ENCODE data around the gene C1QC. TPM values are rescaled to one million over a fixed set of nuclear protein-coding genes. Genes with fewer than 3 reads are reported as not detected.

C1QC gene
- total RNA-seq, 1 experiment from 2014 or later: not detected

- peaks cover 84% of the 10 kb centered on the region for H3K27me3 ChIP-seq (replicated peaks; ENCODE audit: insufficient read depth, low read depth, low read length, poor library complexity)
- intact Hi-C loops (cut with micrococcal nuclease; ENCODE audit: unreplicated experiment): no loop called here
- POLR2A ChIA-PET (ENCODE audit: low non-redundant PET): no interaction called here
Observed at GRCh38 chr1:22619252-22619651, 24.2 kb upstream of the C1QC start.

DNA sequence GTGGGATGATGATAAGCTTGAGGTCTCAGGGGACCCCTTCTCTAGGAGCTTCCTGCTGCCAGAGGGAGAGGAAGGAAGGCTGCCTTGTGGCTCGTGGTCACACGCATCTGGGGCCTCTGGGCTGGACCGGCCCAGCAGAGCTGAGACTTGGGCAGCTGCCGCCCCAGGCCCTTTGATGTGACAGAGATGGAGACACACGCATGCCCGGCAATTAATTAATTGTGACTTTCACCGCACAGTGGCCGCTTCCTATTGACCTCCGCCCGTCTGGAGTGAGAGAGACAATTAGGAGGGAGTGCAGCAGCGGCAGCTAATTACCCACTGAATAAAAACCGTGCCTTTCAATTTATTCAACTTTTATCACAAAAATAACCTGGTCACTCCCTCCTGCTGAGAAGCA, 23.6 kb upstream of the C1QC start:
- CTCF ChIA-PET: no interaction called here

More at GRCh38 chr1:22619252-22619651, 24.2 kb upstream of the C1QC start:
- Histone ChIP-seq H3K9me3 (ENCODE audit: low read depth, low read length, poor library complexity, severe bottlenecking) (no peaks in the 10 kb centered on the region), H3K27ac (ENCODE audit: low read depth, low read length, poor library complexity, severe bottlenecking) (no peak overlapping the region), H3K4me3 (ENCODE audit: low read depth, low read length, poor library complexity, severe bottlenecking) (no peak overlapping the region), H3K4me1 (ENCODE audit: insufficient read depth, low read length, poor library complexity, severe bottlenecking) (no peaks in the 10 kb centered on the region), H3K36me3 (ENCODE audit: insufficient read depth, low read length, poor library complexity, severe bottlenecking) (no peaks in the 10 kb centered on the region)
- no peak for DNase-seq (ENCODE audit: low spot score)
- BruUV-seq (replicated peaks): no TSS peak
- CTCF ChIA-PET: no interaction called here
- TF ChIP-seq EZH2 (IDR thresholded peaks at IDR 0.05; ENCODE audit: borderline replicate concordance, low read depth, low read length, poor library complexity, severe bottlenecking) (no peak), CTCF (conservative IDR thresholded peaks at IDR 0.05; ENCODE audit: low read depth, low read length) (no peak)

DNA sequence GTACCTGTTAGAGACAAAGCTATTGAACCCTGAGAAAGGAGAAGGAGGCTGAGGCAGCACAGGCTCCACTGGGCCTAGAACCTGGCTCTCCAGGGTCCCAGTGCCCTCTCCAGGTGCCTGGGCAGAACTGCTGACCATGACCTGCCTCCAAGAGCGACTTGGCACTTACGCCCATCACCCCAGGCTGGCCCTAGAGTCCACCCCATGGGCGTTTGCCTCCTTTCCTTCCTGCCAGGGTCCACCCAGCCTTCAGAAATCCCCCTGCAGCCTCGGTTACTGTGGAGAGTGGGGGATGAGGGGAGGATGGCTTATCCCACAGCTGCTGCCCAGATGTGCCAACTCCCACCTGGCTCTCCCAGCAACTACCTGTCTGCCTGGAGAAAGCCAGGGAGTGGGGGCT, 21.7 kb upstream of the C1QC start:
- no TSS peak for BruUV-seq (replicated peaks)

More for the DNA sequence above, 23.6 kb upstream of the C1QC start:
- intact Hi-C loops (cut with micrococcal nuclease; ENCODE audit: unreplicated experiment): no loop called here
- Histone ChIP-seq H3K4me1 (ENCODE audit: insufficient read depth, low read length, poor library complexity, severe bottlenecking) (no peaks in the 10 kb centered on the region), H3K27ac (ENCODE audit: low read depth, low read length, poor library complexity, severe bottlenecking) (no peak overlapping the region), H3K4me3 (ENCODE audit: low read depth, low read length, poor library complexity, severe bottlenecking) (no peak overlapping the region), H3K36me3 (ENCODE audit: insufficient read depth, low read length, poor library complexity, severe bottlenecking) (no peaks in the 10 kb centered on the region), H3K27me3 (replicated peaks; ENCODE audit: insufficient read depth, low read depth, low read length, poor library complexity) (peaks cover 84% of the 10 kb centered on the region), H3K9me3 (ENCODE audit: low read depth, low read length, poor library complexity, severe bottlenecking) (no peaks in the 10 kb centered on the region)
- BruUV-seq (replicated peaks): no TSS peak
- POLR2A ChIA-PET (ENCODE audit: low non-redundant PET): no interaction called here
- no peak for TF ChIP-seq CTCF (conservative IDR thresholded peaks at IDR 0.05; ENCODE audit: low read depth, low read length)
- TF ChIP-seq EZH2 (IDR thresholded peaks at IDR 0.05; ENCODE audit: borderline replicate concordance, low read depth, low read length, poor library complexity, severe bottlenecking): no peak
- no peak for DNase-seq (ENCODE audit: low spot score)

More for the DNA sequence above, 21.7 kb upstream of the C1QC start:
- H3K9me3 ChIP-seq (ENCODE audit: low read depth, low read length, poor library complexity, severe bottlenecking): no peaks in the 10 kb centered on the region
- no peak for DNase-seq (ENCODE audit: low spot score)
- H3K27ac ChIP-seq (ENCODE audit: low read depth, low read length, poor library complexity, severe bottlenecking): no peak overlapping the region
- intact Hi-C loops (cut with micrococcal nuclease; ENCODE audit: unreplicated experiment): no loop called here
- ChIA-PET POLR2A (ENCODE audit: low non-redundant PET) (no interaction called here), CTCF (no interaction called here)
- H3K4me3 ChIP-seq (ENCODE audit: low read depth, low read length, poor library complexity, severe bottlenecking): no peak overlapping the region
- no peaks in the 10 kb centered on the region for H3K36me3 ChIP-seq (ENCODE audit: insufficient read depth, low read length, poor library complexity, severe bottlenecking)
- H3K4me1 ChIP-seq (ENCODE audit: insufficient read depth, low read length, poor library complexity, severe bottlenecking): no peaks in the 10 kb centered on the region
- H3K27me3 ChIP-seq (replicated peaks; ENCODE audit: insufficient read depth, low read depth, low read length, poor library complexity): peaks cover 86% of the 10 kb centered on the region
- TF ChIP-seq EZH2 (IDR thresholded peaks at IDR 0.05; ENCODE audit: borderline replicate concordance, low read depth, low read length, poor library complexity, severe bottlenecking) (peak; percentile 15), CTCF (conservative IDR thresholded peaks at IDR 0.05; ENCODE audit: low read depth, low read length) (no peak)

Measured in A673 (cell line).